Kidney (tissue), 14 donors: ENCODE results near the gene FGFR3. TPM values are rescaled to one million over a fixed set of nuclear protein-coding genes. Genes with fewer than 3 reads are reported as not detected.

Source experiments
- DNase-seq, 5 donors: peaks; one replicate each; pipeline ENCODE4 v3.0.0-alpha.2; 2013 to 2020
- FAIRE-seq: peaks from 2 replicates; lab custom pipeline; 2012; peaks lifted over from hg19 to GRCh38; lab: Jason Lieb, UNC
- H3K27ac ChIP-seq, 2 donors: one replicate each; pipeline ENCODE4 v1.7.0; 2013; ENCODE audit warnings: low read depth in 2 of 2, low read length in 2 of 2, inconsistent platforms in 1 of 2
- H3K27me3 ChIP-seq: one replicate; pipeline ENCODE4 v1.7.1; 2013; ENCODE audit warnings: low read length, inconsistent platforms; ENCODE audit not compliant: control insufficient read depth, insufficient read depth
- H3K36me3 ChIP-seq, 3 donors: one replicate each; pipeline versions ENCODE4 v1.7.0 to v1.7.1; 2013; ENCODE audit warnings: low read length in 3 of 3, control low read depth in 1 of 3, inconsistent platforms in 1 of 3; ENCODE audit not compliant: insufficient read depth in 3 of 3, control insufficient read depth in 2 of 3
- H3K4me1 ChIP-seq, 3 donors: one replicate each; pipeline versions ENCODE4 v1.7.0 to v1.7.1; 2013; ENCODE audit warnings: low read length in 3 of 3, inconsistent platforms in 1 of 3, low read depth in 1 of 3; ENCODE audit not compliant: control insufficient read depth in 2 of 3, insufficient read depth in 2 of 3
- H3K4me3 ChIP-seq, 3 donors: one replicate each; pipeline versions ENCODE4 v1.7.0 to v1.8.1; 2013; ENCODE audit warnings: low read length in 3 of 3, control low read depth in 1 of 3, inconsistent platforms in 1 of 3
- H3K9ac ChIP-seq, 3 donors: one replicate each; pipeline versions ENCODE4 v1.7.0 to v1.7.1; 2013; ENCODE audit warnings: low read length in 3 of 3, control low read depth in 1 of 3, inconsistent platforms in 1 of 3
- H3K9me3 ChIP-seq, 3 donors: one replicate each; pipeline versions ENCODE4 v1.7.0 to v1.7.1; 2013; ENCODE audit warnings: low read length in 3 of 3, control low read depth in 1 of 3, inconsistent platforms in 1 of 3; ENCODE audit not compliant: control insufficient read depth in 2 of 3, insufficient read depth in 1 of 3
- intact Hi-C: fragments of 100-400 bp; cut with DNase I; formaldehyde crosslinking; loops from one replicate; pipeline ENCODE4 v1.11.1; 2022
- polyA plus RNA-seq: library from polyadenylated mRNA; stranded (reverse); fragments of 350-450 nt; fragmentation: Illumina TruSeq; extraction: RNeasy Lipid Tissue Mini Kit (QIAGEN cat#74804); gene quantifications from one replicate; pipeline ENCODE4 v1.2.3, GENCODE V29; 2014; ENCODE audit warnings: low read depth, low replicate concordance; ENCODE audit not compliant: insufficient read depth
- total RNA-seq: library from RNA; stranded (reverse); fragmentation: NEBNext Ultra II Directional; extraction: Animal tissue kit (Norgen Biotek cat#: 25700); gene quantifications from one replicate; pipeline ENCODE4 v1.2.1, GENCODE V29; 2021
- TF ChIP-seq, protein P1 (sequence below): IDR thresholded peaks from 3 replicates; pipeline ENCODE4 v1.5.1; 2012; ENCODE audit warnings: mild to moderate bottlenecking, moderate library complexity, borderline replicate concordance; ENCODE audit not compliant: insufficient read depth; ENCODE audit errors: extremely low read depth
- donor health status: control.
- donor health status: control.
- donor health status: control.
- donor health status: control.
- donor health status: control.
- donor health status: DM: yes; HTN: yes; CAD: no.
- donor health status: Normal renal cell carcinoma (clear cell type).

The FGFR3 gene
- total and polyA plus RNA-seq, 2 donors from 2014 or later: 25.5 to 28.5 TPM

DNA sequence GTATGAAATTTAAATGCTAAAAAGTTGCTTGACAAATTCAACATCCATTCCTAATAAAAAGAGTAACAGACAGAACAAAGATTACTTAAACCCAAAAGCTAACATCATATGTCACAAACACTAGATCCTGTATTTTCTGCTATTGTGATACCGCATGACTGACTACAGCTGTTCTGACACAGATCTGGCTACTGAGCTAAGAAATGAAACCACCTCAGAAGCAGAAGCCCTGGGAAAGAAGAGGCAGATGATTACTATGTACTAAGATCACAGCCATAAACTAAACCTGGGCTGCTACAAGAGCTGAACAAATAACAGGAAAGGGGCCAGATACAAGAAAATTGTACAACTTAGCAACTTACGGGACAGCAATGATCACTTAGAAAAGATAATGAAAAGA is 53.5 kb downstream of the FGFR3 start:
- H3K27me3 ChIP-seq: no peaks in the 10 kb centered on the region
- peaks cover 0 to 28% (median 14%) of the 10 kb centered on the region in 3 donors for H3K4me1 ChIP-seq
- TF ChIP-seq, protein P1, sequence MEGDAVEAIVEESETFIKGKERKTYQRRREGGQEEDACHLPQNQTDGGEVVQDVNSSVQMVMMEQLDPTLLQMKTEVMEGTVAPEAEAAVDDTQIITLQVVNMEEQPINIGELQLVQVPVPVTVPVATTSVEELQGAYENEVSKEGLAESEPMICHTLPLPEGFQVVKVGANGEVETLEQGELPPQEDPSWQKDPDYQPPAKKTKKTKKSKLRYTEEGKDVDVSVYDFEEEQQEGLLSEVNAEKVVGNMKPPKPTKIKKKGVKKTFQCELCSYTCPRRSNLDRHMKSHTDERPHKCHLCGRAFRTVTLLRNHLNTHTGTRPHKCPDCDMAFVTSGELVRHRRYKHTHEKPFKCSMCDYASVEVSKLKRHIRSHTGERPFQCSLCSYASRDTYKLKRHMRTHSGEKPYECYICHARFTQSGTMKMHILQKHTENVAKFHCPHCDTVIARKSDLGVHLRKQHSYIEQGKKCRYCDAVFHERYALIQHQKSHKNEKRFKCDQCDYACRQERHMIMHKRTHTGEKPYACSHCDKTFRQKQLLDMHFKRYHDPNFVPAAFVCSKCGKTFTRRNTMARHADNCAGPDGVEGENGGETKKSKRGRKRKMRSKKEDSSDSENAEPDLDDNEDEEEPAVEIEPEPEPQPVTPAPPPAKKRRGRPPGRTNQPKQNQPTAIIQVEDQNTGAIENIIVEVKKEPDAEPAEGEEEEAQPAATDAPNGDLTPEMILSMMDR: no peak
- no peak overlapping the region for H3K27ac ChIP-seq
- no peak overlapping the region for H3K4me3 ChIP-seq
- H3K36me3 ChIP-seq: peaks cover 0 to 9% (median 6%) of the 10 kb centered on the region in 3 donors
- no peak overlapping the region for H3K9ac ChIP-seq
- no peaks in the 10 kb centered on the region for H3K9me3 ChIP-seq
- DNase-seq (no peak), FAIRE-seq (no peak)
- intact Hi-C loops: no loop called here

DNA sequence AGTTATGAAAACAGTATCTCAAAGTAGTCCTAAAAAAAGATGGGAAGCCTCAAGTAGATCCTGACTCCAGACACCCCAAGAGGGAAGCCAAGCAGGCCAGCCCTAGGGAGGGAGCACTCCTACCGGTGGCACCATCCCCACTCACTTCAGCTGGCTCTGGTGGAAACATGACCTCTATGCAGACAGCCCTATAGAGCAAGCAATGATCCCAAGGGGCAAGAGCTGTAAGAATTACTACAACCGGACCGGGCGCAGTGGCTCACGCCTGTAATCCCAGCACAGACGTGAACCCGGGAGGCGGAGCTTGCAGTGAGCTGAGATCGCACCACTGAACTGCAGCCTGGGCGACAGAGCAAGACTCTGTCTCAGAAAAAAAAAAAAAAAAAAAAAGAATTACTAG is 57.2 kb downstream of the FGFR3 start:
- TF ChIP-seq, protein P1: no peak
- Histone ChIP-seq H3K27ac (peak overlapping the region; percentile 9 to 53), H3K4me1 (peaks cover 0 to 31% (median 7%) of the 10 kb centered on the region in 3 donors), H3K9me3 (no peaks in the 10 kb centered on the region), H3K9ac (no peak overlapping the region), H3K36me3 (peaks cover 0 to 8% (median 2%) of the 10 kb centered on the region in 3 donors), H3K4me3 (no peak overlapping the region), H3K27me3 (no peaks in the 10 kb centered on the region)
- intact Hi-C loops: no loop called here
- no peak for DNase-seq
- no peak for FAIRE-seq

DNA sequence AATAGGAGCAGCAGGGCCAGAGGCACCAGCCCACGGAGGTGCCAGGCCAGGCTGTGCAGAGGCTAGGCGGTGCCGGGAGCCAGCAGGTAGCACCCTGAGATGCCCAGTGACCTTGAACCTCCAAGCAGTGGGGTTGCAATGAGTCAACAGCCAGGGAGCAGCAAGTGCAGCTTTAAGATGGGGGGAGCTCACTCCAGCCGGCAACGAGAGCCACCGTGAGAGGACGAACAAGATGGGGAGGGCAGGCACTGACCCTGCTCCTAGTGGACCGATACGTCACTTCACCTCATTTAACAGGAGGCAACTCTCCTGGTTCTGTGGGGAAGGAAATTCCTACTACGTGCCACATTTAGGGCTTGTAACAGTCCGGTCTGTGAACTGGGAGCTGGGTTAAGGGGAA is 58.1 kb downstream of the FGFR3 start:
- H3K9me3 ChIP-seq: no peaks in the 10 kb centered on the region
- no peaks in the 10 kb centered on the region for H3K27me3 ChIP-seq
- intact Hi-C loops: no loop called here
- TF ChIP-seq, protein P1: no peak
- H3K27ac ChIP-seq: peak overlapping the region; percentile 59 to 71
- peaks cover 0 to 5% (median 2%) of the 10 kb centered on the region in 3 donors for H3K36me3 ChIP-seq
- H3K9ac ChIP-seq: peak overlapping the region in 1 of 3 donors; percentile 34
- FAIRE-seq (no peak), DNase-seq (no peak)
- no peak overlapping the region for H3K4me3 ChIP-seq
- H3K4me1 ChIP-seq: peaks cover 0 to 32% (median 7%) of the 10 kb centered on the region in 3 donors
